Measurements from ENCODE around the gene EDEM3.
"Not testable (repeated sequence)": the region's sequence is repeated elsewhere in the genome, so short reads cannot be mapped to it uniquely, and the experiment has no call there.

Gene EDEM3

DNA sequence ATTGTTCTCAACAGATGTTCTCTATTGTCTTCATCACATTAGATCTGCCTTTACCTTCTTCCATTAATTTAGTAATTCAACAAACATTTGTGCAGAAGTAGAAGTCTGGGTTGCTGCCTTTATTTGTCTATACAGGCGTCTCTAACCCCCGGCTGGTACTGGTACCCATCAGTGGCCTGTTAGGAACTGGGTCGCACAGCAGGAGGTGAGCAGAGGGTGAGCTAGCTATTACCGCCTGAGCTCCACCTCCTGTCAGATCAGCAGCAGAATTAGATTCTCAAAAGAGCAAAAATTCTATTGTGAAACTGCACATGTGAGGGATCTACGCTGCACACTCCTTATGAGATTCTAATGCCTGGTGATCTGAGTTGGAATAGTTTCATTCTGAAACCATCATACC, 12.9 kb upstream of the EDEM3 start:
- DNase-seq: no peak

DNA sequence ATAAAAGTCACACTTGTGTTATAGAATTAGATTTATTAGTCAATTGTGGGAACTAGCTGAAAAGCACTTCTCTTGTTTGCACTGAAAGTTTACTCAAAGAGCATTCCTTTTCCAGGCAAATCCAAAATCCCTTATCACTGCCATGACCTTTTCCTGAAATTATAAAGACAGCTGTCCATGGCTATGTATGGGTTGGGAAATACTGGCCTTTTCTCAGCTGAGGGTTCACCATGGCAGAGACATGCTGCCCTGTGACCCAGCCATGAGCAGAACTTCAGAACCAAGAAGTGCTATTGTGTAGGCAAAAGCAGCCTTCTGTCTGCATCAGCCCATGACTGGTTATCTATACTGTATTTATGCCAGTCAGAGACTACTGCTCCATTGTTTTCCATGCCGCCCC, 9.8 kb upstream of the EDEM3 start:
- DNase-seq: no peak

DNA sequence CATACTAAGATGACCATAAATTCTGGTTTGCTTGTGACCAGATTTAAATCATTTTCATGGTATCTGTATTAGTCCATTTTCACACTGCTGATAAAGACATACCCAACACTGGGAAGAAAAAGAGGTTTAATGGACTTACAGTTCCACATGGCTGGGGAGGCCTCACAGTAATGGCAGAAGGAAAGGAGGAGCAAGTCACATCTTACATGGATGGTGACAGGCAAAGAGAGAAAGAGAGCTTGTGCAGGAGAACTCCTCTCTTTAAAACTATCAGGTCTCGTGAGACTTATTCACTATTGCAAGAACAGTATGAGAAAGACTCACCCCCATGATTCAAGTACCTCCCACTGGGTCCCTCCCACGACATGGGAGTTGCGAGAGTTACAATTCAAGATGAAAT, 8.9 kb upstream of the EDEM3 start:
- not testable (repeated sequence) for DNase-seq

DNA sequence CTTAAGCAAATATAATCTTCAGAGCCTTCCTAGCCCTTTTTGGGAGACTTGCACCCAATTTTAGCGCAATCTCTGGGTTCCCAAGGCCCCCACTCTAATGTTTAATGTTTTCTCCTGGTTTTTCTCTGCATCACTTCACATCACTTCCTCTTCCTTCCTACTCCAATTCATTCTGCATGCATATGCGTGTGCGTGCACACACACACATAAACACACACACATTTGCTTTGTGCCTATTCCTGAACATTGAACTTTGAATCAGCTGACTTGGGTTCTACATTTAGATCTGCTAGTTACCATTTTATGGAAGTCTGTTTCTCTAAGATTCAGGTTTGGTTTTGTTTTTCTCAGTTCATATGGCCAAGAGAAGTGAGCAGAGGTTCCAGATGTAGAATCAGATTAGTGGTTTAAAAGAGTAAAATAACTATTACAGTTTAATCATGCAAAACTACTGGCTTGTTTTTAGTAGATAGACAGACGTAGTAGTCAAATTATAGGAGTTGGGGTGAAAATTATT, 7.4 kb upstream of the EDEM3 start:
- DNase-seq: no peak

- DNase-seq: no peak
Measured at GRCh38 chr1:184759651-184760050, 5.0 kb upstream of the EDEM3 start.

- DNase-seq: no peak
Measured at GRCh38 chr1:184759112-184759511, 4.5 kb upstream of the EDEM3 start.

DNA sequence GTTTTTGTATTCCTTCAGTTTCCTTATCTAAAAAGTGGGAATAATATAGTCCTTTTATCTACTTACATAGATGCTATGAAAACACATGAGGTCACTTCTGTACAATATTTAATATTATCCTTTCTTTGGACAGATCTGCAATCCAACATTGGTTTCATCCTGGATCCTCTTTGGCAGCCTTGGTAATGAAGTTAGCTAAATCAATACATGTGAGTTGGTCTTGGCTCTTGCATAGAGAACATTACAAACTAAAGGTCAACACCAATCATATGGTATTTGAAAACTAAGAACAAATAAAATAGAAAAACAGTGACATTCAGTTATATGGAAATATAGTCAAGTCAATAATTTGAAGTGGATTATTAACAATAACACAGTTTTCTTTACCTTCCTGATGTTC, 3.2 kb upstream of the EDEM3 start:
- DNase-seq: no peak

- DNase-seq: no peak
Measured at GRCh38 chr1:184757406-184757805, 2.7 kb upstream of the EDEM3 start.

- DNase-seq: no peak
Measured at GRCh38 chr1:184755226-184756065, 788 bp upstream of the EDEM3 start.

- DNase-seq: peak; percentile 48
Measured at GRCh38 chr1:184753608-184754475, 816 bp downstream of the EDEM3 start.

- DNase-seq: no peak
Measured at GRCh38 chr1:184753117-184753516, 1.5 kb downstream of the EDEM3 start.

GRCh38 chr1:184752656-184753055, 2.0 kb downstream of the EDEM3 start:
- no peak for DNase-seq

DNA sequence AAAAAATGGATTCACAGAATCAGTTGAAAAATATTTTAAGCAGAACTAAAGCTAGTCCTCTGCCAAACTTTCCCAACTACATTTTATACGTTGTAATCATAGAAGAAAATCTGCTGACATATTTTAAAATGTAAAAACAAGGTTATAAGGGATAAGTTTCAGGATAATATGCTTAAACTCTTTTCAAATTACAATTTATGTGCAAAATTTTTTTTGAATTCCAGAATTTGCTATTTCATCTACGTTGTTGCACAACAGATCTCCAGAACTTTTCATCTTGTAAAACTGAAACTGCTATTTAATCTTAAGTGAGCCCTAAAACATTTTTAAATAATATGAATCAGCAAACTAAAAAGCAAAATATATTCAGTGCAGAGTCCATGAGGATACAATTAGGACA, 5.9 kb downstream of the EDEM3 start:
- no peak for DNase-seq

GRCh38 chr1:184747089-184747955, 7.3 kb downstream of the EDEM3 start:
- DNase-seq: no peak

DNA sequence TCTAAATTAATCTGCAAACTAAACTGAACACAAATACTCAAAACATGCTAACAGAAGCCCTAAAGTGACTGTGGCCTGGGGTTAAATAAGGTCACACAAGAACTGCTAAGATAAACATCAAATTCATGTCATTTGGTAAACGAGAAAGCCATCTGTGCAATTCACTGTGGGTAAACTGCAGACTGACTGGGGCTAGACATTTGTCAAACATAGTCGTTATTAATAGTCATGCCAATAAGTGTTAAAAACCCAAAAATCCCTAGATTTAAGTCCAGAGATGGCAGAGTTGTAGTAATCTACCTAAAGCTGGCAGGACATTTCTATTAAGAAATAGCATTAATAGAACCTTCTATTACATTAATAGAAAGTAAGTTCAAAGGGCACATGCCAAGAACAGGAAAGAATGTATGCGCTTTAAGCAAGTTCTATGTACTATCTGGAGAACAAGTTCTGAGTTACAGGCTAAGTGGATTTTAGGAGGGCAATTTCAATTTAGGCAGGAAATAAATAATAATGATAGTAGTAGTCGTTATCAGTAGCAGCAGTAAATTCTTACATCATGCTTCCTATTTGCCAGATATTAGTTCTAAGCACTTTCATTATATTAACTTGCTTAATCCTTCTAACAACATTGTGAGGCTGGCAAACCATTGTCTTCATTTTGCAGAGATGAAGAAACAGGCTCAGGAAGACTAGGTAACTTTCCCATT, 8.6 kb downstream of the EDEM3 start:
- DNase-seq: no peak

- no peak for DNase-seq
Measured at GRCh38 chr1:184745110-184745509, 9.5 kb downstream of the EDEM3 start.

DNA sequence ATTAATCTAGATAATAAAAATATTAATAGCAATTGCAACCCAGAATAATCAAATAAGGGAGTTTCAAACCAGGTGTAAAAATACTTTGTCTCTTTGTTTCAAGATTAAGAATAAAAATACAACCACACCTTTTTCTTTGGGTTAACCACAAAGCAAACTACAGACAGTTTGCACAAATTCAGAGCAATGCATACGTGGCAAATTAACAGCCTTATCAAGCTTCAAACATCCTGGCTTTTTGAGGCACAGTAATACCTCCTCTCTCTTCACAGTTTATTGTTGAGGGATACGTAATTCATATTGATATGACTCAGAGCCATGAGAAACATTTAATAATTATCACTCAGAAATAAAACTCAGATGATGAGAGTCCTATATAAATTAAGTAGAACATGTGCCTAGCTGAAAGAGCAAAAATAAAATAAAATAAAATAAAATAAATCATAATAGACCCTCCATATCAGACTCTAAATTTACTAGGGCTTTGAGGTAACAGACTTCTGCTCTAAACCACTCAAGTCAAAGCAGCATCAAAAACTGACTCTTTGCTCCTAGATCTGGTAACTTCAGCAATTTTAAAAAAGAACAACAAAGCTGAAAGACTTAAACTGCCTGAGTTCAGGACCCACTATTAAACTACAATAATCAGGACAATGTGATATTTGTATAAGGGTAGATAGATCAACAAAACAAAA, 11.4 kb downstream of the EDEM3 start:
- no peak for DNase-seq

DNA sequence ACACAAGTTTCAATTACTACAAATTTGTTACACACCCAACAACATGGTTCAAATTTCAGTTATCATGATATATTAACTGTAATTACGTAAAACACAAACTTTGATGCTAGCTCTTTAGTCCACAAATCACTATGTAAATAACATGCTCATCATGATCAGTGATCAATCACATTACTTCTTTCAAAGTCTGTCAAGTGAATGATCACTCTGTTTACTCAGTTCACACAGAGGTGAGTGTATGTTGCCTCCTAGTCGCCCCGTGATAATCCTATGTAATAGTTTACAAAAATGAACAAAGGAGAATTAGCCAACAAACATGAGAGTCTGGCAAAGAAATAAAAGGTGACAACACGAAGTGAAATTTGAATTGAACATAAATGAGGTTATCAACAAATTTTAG, 14.3 kb downstream of the EDEM3 start:
- DNase-seq: no peak

DNA sequence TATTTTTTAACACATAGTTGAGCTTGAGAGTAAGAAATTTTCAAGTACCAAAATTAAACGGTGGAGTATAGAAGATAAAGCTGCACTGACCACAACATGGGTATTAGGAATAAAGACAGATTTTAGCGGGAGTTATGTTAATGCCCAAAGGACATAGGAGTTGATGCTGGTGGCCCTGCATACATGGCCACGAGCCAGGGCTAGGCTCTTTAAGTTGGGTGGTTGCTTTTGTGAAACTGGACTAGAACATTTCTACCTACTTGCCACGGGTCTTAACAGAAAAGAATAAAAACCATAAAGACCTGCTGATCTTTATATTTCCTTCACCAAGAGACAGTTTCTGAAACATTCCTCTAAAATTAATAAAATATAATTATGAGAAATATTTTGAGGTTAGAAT, 14.9 kb downstream of the EDEM3 start:
- no peak for DNase-seq

DNA sequence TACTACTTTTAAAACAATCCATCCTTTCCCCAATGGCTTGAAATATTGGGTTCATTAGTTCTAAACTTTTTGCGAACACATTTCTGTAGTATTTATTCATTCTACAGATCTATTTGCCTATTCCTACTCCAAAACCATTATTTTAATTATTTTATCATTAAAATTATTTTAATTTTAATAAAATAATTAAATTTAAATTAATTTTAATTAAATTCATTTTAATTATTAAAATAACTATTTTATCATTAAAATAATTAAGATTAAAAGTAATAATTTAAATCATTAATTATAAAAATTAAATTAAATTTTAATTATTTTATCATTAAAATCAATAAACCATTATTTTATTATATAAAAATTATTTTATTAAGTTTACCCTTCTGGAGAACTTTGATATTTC, 15.6 kb downstream of the EDEM3 start:
- no peak for DNase-seq

DNA sequence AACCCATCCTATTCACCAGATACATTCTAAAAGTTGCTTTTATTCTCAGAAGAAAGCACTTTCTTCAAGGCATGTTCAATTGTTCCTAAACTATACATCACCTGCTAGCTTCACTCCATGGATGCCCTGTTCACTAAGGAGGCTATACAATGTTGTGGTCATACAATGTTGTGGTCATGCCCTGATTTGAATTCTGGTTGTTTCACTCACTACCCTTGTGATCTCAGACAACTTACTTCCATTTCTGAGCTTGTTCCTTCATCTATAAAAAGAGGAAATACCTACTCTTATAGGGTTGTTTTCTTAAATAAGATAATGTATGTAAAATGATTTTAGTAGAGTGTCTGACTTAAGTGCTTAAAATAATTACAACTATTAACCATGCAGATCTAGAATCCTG, 19.7 kb downstream of the EDEM3 start:
- DNase-seq: no peak

DNA sequence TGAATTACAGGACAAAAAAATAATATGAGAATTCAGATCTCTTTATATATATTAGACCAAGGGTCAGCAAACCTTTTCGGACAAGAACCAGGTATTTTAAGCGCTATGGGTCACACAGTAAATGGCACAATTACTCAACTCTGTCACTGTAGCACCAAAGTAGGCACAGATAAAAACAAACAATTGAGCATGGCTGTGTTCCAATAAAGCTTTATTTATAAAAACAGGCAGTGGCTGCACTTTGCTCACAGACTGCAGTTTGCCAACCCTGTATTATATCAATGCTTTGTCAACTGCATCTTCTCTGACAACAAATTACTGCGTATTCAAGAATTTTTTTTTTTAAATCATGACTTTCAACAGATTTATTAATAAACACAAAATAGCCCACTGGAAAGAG, 29.8 kb downstream of the EDEM3 start:
- DNase-seq: no peak

Data from effector CD8-positive, alpha-beta T cell (primary cell).